ENCODE data around the gene USH1C. TPM values are rescaled to one million over a fixed set of nuclear protein-coding genes. Genes with fewer than 3 reads are reported as not detected.

Gene USH1C
- total RNA-seq, 2 donors from 2014 or later: not detected

DNA sequence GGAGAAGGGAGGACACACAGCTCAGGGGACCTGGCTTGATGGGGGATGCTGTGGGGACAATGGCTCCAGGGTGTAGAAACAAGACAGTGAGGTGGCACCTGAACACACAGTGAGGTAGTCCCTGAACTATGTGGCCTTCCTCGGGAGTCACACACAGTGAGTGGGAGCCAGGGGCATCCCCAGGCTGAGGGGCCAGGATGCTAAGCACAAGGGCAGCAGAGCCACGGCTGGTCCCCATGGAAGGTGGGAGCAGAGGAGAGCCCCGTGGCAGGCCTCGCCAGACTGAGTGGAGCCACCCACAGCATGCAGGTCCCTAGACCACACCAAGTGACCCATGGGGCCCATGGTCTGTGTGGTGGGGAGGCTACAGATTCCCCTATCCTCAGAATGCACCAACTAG lies 41.6 kb downstream of the USH1C start:
- no peak overlapping the region for H3K27ac Mint-ChIP-seq
- no peak overlapping the region for H3K4me3 Mint-ChIP-seq
- no peaks in the 10 kb centered on the region for H3K4me1 Mint-ChIP-seq
- H3K9me3 Mint-ChIP-seq: no peaks in the 10 kb centered on the region
- no peak for ATAC-seq (replicated peaks)
- H3K27me3 Mint-ChIP-seq: no peaks in the 10 kb centered on the region
- no peaks in the 10 kb centered on the region for H3K36me3 Mint-ChIP-seq (ENCODE audit: low read depth)

DNA sequence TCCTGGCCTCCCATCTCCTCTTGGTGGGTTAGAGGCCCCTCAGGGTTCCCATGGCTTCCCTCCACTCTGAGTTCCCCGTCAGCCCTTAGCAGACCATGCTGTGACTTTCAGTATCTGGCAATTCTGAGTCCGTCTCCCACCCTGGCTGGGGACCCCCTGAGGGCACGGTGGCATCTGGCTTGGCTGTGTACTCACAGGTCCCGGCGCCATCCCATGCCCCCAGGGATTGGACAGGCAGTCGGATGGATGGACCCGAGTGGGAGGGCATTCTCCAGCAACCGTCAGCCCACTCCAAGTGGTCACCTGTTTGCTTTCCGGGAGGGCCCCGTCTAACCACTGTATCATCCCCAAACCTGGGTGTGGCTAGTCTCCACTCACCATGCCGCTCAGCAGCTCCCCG lies 43.5 kb downstream of the USH1C start:
- Mint-ChIP-seq H3K27ac (no peak overlapping the region), H3K36me3 (ENCODE audit: low read depth) (no peaks in the 10 kb centered on the region), H3K4me3 (no peak overlapping the region), H3K4me1 (peaks cover 2% of the 10 kb centered on the region), H3K27me3 (peaks cover 4% of the 10 kb centered on the region), H3K9me3 (no peaks in the 10 kb centered on the region)
- no peak for ATAC-seq (replicated peaks)

DNA sequence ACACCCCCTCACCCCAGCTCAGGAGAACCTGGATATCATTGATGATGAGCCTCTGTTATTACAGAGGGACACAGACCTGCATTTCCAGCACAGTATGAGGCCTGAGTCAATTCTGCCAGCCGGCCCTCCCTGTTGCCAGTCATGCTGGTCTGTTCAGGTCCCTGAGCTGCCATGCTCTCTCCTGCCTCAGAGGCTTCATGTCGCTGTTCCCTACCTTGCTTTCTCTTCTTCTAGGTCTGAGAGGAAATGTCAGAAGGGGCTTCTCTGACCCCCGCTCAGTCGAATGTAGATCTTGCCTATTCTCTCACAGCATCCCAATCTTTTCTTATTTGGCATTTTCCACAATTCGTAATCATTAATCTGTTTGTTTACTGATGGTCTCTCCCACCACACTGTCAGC lies 45.7 kb downstream of the USH1C start:
- Mint-ChIP-seq H3K36me3 (ENCODE audit: low read depth) (no peaks in the 10 kb centered on the region), H3K27ac (no peak overlapping the region), H3K9me3 (no peaks in the 10 kb centered on the region), H3K4me3 (no peak overlapping the region), H3K4me1 (peaks cover 3% of the 10 kb centered on the region), H3K27me3 (peaks cover 4% of the 10 kb centered on the region)
- no peak for ATAC-seq (replicated peaks)

DNA sequence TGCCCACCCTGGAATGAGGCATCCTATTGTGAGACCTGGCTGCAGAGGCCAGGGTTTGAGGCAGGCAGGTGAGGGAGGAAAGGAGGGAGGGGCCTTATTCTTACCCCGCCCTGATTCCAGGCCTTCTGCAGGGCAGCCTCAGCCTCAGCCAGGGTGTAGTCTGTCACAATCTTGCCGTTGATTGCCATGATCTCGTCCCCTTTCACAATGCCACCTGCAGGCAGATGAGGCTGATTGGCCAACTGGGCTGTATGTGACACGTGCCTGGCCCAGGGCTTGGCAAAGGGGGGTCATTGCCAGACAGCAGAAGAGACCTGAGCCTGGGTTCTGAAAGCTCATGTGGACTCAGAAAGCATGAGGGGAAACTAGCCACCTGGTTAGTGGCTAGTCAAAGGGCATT lies 46.2 kb downstream of the USH1C start:
- peaks cover 3% of the 10 kb centered on the region for H3K4me1 Mint-ChIP-seq

GRCh38 chr11:17496406-17496805 lies 47.8 kb downstream of the USH1C start:
- Mint-ChIP-seq H3K4me3 (no peak overlapping the region), H3K27ac (no peak overlapping the region), H3K36me3 (ENCODE audit: low read depth) (no peaks in the 10 kb centered on the region), H3K27me3 (peaks cover 8% of the 10 kb centered on the region), H3K4me1 (peaks cover 3% of the 10 kb centered on the region), H3K9me3 (no peaks in the 10 kb centered on the region)
- no peak for ATAC-seq (replicated peaks)

More for the DNA sequence above, 46.2 kb downstream of the USH1C start:
- Mint-ChIP-seq H3K27me3 (peaks cover 4% of the 10 kb centered on the region), H3K36me3 (ENCODE audit: low read depth) (no peaks in the 10 kb centered on the region), H3K9me3 (no peaks in the 10 kb centered on the region), H3K27ac (no peak overlapping the region), H3K4me3 (no peak overlapping the region)
- ATAC-seq (replicated peaks): no peak

DNA sequence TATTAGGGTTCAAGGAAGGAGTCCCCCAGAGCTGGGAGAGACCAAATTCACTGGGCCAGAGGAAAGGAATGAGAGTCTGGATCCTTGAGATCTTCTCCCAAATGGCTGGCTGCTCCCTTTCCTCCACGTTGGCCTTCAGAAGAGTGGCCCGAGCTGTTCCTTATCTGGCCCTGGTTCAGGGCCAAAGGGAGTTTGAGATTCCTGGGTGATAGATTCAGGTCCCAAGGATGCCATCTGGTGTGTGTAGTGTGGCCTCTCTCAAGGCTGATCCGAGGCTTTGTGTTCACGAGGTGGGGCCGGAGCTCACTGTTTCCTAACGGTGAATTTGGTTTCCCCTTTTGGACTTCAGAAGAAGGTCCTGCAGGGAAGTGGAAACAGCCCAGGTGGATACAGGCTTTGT lies 50.2 kb downstream of the USH1C start:
- Mint-ChIP-seq H3K9me3 (no peaks in the 10 kb centered on the region), H3K27me3 (peaks cover 18% of the 10 kb centered on the region), H3K36me3 (ENCODE audit: low read depth) (no peaks in the 10 kb centered on the region), H3K27ac (no peak overlapping the region), H3K4me3 (no peak overlapping the region), H3K4me1 (peaks cover 3% of the 10 kb centered on the region)
- no peak for ATAC-seq (replicated peaks)

GRCh38 chr11:17490938-17491337 lies 53.3 kb downstream of the USH1C start:
- no peaks in the 10 kb centered on the region for H3K36me3 Mint-ChIP-seq (ENCODE audit: low read depth)
- H3K9me3 Mint-ChIP-seq: no peaks in the 10 kb centered on the region
- H3K27me3 Mint-ChIP-seq: peaks cover 28% of the 10 kb centered on the region
- ATAC-seq (replicated peaks): no peak
- H3K4me3 Mint-ChIP-seq: no peak overlapping the region
- H3K4me1 Mint-ChIP-seq: peaks cover 3% of the 10 kb centered on the region
- H3K27ac Mint-ChIP-seq: no peak overlapping the region

DNA sequence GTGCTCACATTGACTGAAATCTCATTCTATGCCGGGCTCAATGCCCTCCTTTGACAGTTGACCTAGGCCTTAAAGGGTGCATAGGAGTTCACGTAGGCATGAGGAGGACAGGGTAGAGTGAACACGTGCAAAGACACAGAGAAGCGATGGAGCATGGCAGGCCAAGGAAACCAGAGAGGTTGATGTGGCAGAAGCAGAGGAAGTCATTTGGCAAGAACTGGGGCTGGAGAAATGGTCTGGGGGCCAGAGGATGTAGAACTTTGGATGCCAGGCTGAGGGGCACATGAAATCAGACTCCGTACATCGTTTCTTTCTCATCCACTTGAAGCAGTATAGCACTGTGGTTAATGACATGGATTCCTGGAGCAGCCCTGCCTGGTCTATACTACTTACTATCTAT lies 54.0 kb downstream of the USH1C start:
- ATAC-seq (replicated peaks): no peak
- Mint-ChIP-seq H3K36me3 (ENCODE audit: low read depth) (no peaks in the 10 kb centered on the region), H3K4me3 (no peak overlapping the region), H3K4me1 (no peaks in the 10 kb centered on the region), H3K9me3 (no peaks in the 10 kb centered on the region), H3K27ac (no peak overlapping the region), H3K27me3 (peaks cover 26% of the 10 kb centered on the region)

- Mint-ChIP-seq H3K27ac (no peak overlapping the region), H3K4me3 (no peak overlapping the region), H3K27me3 (peaks cover 26% of the 10 kb centered on the region), H3K36me3 (ENCODE audit: low read depth) (no peaks in the 10 kb centered on the region), H3K9me3 (no peaks in the 10 kb centered on the region), H3K4me1 (no peaks in the 10 kb centered on the region)
- no peak for ATAC-seq (replicated peaks)
Measured at GRCh38 chr11:17489751-17490150, 54.5 kb downstream of the USH1C start.

GRCh38 chr11:17488563-17488962 lies 55.7 kb downstream of the USH1C start:
- ATAC-seq (replicated peaks): no peak
- no peak overlapping the region for H3K4me3 Mint-ChIP-seq
- H3K27me3 Mint-ChIP-seq: peaks cover 26% of the 10 kb centered on the region
- H3K9me3 Mint-ChIP-seq: no peaks in the 10 kb centered on the region
- no peaks in the 10 kb centered on the region for H3K4me1 Mint-ChIP-seq
- no peak overlapping the region for H3K27ac Mint-ChIP-seq
- H3K36me3 Mint-ChIP-seq (ENCODE audit: low read depth): no peaks in the 10 kb centered on the region

DNA sequence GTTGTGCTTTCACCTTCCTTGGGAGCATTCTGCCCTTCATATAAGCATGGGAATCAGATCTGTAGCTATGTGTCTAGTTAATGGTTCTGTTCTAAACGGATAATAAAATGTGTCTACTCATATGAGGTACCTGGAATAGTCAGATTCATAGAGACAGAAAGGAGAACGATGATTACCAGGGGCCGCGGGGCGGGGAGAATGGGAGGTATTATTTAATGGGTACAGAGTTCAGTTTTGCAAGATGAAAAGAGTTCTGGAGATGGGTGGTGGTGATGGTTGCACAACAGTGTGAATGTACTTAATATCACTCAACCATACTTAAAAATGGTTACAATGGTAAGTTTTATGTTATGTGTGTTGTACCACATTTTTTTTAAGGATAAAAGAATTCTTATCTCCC lies 57.6 kb downstream of the USH1C start:
- H3K27me3 Mint-ChIP-seq: peaks cover 25% of the 10 kb centered on the region
- no peaks in the 10 kb centered on the region for H3K4me1 Mint-ChIP-seq
- no peaks in the 10 kb centered on the region for H3K36me3 Mint-ChIP-seq (ENCODE audit: low read depth)
- no peak for ATAC-seq (replicated peaks)
- H3K9me3 Mint-ChIP-seq: no peaks in the 10 kb centered on the region
- H3K4me3 Mint-ChIP-seq: no peak overlapping the region
- no peak overlapping the region for H3K27ac Mint-ChIP-seq

DNA sequence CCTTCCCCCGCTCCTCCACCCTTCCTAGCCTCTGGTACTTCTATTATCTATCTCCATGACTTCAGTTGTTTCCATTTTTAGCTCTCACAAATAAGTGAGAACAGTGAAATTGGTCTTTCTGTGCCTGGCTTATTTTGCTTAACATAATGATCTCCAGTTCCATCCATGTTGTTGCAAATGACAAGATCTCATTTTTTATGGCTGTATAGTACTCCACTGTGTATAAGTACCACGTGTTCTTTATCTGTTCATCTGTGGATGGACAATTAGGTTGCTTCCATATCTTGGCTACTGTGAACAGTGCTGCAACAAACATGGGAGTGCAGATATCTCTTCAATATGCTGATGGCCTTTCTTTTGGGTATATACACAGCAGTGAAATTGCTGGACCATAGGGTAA lies 60.7 kb downstream of the USH1C start:
- no peaks in the 10 kb centered on the region for H3K36me3 Mint-ChIP-seq (ENCODE audit: low read depth)
- ATAC-seq (replicated peaks): no peak

DNA sequence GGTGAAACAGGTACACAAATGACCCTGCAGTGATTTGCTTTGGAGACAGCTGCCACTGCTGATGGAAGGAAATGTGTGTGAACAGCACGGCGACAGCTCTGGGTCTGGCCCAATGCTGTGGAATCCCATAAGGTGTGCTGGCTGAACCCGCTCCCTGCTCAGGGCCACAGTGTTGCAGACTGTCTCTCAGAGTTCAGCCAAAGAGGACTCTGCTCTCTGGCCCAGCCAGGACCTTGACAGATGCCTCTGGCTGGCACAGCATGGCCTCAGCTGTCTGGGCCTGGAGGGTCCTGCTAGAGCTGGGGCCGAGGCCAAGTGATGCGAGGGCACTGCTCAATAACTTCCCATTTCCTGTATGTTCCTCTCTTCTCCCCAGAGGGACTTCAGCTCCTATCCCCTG lies 62.3 kb downstream of the USH1C start:
- H3K27me3 Mint-ChIP-seq: peaks cover 22% of the 10 kb centered on the region
- H3K27ac Mint-ChIP-seq: no peak overlapping the region
- no peaks in the 10 kb centered on the region for H3K36me3 Mint-ChIP-seq (ENCODE audit: low read depth)
- H3K4me1 Mint-ChIP-seq: no peaks in the 10 kb centered on the region
- no peaks in the 10 kb centered on the region for H3K9me3 Mint-ChIP-seq
- no peak for ATAC-seq (replicated peaks)
- no peak overlapping the region for H3K4me3 Mint-ChIP-seq

More for the DNA sequence above, 60.7 kb downstream of the USH1C start:
- Mint-ChIP-seq H3K4me3 (no peak overlapping the region), H3K9me3 (no peaks in the 10 kb centered on the region), H3K27ac (no peak overlapping the region), H3K4me1 (no peaks in the 10 kb centered on the region), H3K27me3 (peaks cover 17% of the 10 kb centered on the region)

GRCh38 chr11:17479284-17480214 lies 64.7 kb downstream of the USH1C start:
- no peaks in the 10 kb centered on the region for H3K9me3 Mint-ChIP-seq
- ATAC-seq (replicated peaks): no peak
- no peaks in the 10 kb centered on the region for H3K36me3 Mint-ChIP-seq (ENCODE audit: low read depth)
- no peak overlapping the region for H3K4me3 Mint-ChIP-seq
- no peak overlapping the region for H3K27ac Mint-ChIP-seq
- no peaks in the 10 kb centered on the region for H3K4me1 Mint-ChIP-seq
- peaks cover 34% of the 10 kb centered on the region for H3K27me3 Mint-ChIP-seq

DNA sequence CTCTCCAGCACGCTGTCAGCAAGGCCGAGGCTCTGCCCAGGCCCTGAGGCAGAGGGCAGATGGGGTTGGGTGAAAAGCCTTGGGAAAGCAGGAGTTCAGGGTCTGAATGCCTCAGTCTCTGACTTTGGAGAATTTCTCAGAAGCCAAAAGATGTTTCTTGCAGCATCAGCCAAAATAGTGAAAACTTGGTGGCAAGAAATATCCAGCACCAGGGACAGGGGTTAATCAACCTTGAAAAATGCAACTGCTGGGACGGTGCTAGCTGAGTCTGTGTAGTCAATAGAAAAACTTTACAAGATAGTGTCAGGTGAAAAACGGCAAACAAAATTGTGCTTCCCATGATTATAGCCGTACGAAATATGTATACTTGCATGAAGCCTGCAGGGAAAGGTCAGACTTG lies 66.1 kb downstream of the USH1C start:
- peaks cover 46% of the 10 kb centered on the region for H3K27me3 Mint-ChIP-seq
- H3K36me3 Mint-ChIP-seq (ENCODE audit: low read depth): no peaks in the 10 kb centered on the region
- H3K4me1 Mint-ChIP-seq: no peaks in the 10 kb centered on the region
- H3K4me3 Mint-ChIP-seq: no peak overlapping the region
- no peaks in the 10 kb centered on the region for H3K9me3 Mint-ChIP-seq
- no peak overlapping the region for H3K27ac Mint-ChIP-seq
- ATAC-seq (replicated peaks): no peak

Measured in activated T-helper 17 cell treated with anti-CD3 and anti-CD28 coated beads, Interleukin-2, amount 50 U/mL, for 72 hours (primary cell).